HCT116 (cell line): ENCODE results near the gene POTEJ. TPM values are rescaled to one million over a fixed set of nuclear protein-coding genes. Genes with fewer than 3 reads are reported as not detected.
A peak's percentile ranks its signal among the peaks of the same experiment; 100 is the strongest.
"Not testable (repeated sequence)": the region's sequence is repeated elsewhere in the genome, so short reads cannot be mapped to it uniquely, and the experiment has no call there.

Source experiments
- ATAC-seq: fragments of 200-7000 bp; cut with Tn5 transposase; 2 replicates; pipeline ENCODE4 v1.9.1; 2020; ENCODE audit warnings: mild to moderate bottlenecking, moderate library complexity
- BruUV-seq: library from RNA; stranded (reverse); fragments of 400-500 nt; replicated peaks from 2 replicates; lab custom pipeline; 2021; lab: Mats Ljungman, UMichigan
- CTCF ChIA-PET: fragments of 300-600 bp; sonication (Branson Sonifier 250); formaldehyde crosslinking; loops from one replicate; lab custom pipeline; 2021; ENCODE audit warnings: antibody characterized with exemption; lab: Charles Lee
- POLR2A ChIA-PET: fragments of 300-600, 350-600 bp; sonication (Branson Sonifier 250); formaldehyde crosslinking; loops from one replicate; lab custom pipeline; 2021; ENCODE audit warnings: antibody characterized with exemption; lab: Charles Lee
- RAD21 ChIA-PET, 2 experiments: fragments of 300-600 bp; sonication (Branson Sonifier 250); formaldehyde crosslinking; loops; one replicate each; lab custom pipeline; 2023; ENCODE audit warnings: low total read pairs in 2 of 2; ENCODE audit not compliant: uncharacterized antibody in 2 of 2, unreplicated experiment in 2 of 2, low non-redundant PET in 1 of 2; lab: Charles Lee
- DNase-seq: peaks from one replicate; pipeline ENCODE4 v3.0.0-alpha.2; 2010; ENCODE audit warnings: low read depth, low spot score
- H2AFZ ChIP-seq: fragments of 200-600 bp; shearing (Covaris generic), sonication (generic); 2 replicates; pipeline ENCODE4 v1.6.1; 2017; ENCODE audit warnings: low read depth, mixed run types, mixed read lengths, antibody characterized with exemption, low read length; ENCODE audit not compliant: poor library complexity, severe bottlenecking
- H3K27ac ChIP-seq: 2 replicates; pipeline ENCODE4 v1.5.1; 2012; ENCODE audit warnings: low read depth, low read length
- H3K27me3 ChIP-seq: fragments of 200-600 bp; sonication (generic); 2 replicates; pipeline ENCODE4 v1.6.1; 2016; ENCODE audit warnings: mixed run types, low read length, mixed read lengths; ENCODE audit not compliant: insufficient read depth
- H3K36me3 ChIP-seq, 2 experiments: fragments of 200-500 bp in 1 of 2; fragments of 200-600 bp in 1 of 2; sonication (Bioruptor generic) in 1 of 2; sonication (generic) in 1 of 2; 2 replicates each; pipeline versions ENCODE4 v1.5.1 to v1.6.1; 2014 to 2016; ENCODE audit warnings: low read length in 2 of 2, inconsistent platforms in 1 of 2, mixed read lengths in 1 of 2, mixed run types in 1 of 2; ENCODE audit not compliant: insufficient read depth in 2 of 2, control insufficient read depth in 1 of 2
- H3K4me1 ChIP-seq, 2 experiments: fragments of 200-600 bp in 1 of 2; sonication (generic) in 1 of 2; 2 replicates each; pipeline versions ENCODE4 v1.5.1 to v1.6.1; 2012 to 2017; ENCODE audit warnings: low read length in 2 of 2, inconsistent platforms in 1 of 2, mild to moderate bottlenecking in 1 of 2, mixed read lengths in 1 of 2, mixed run types in 1 of 2, moderate library complexity in 1 of 2; ENCODE audit not compliant: insufficient read depth in 2 of 2, control insufficient read depth in 1 of 2
- H3K4me2 ChIP-seq: fragments of 200-600 bp; sonication (generic); 2 replicates; pipeline ENCODE4 v1.6.1; 2017; ENCODE audit warnings: mixed run types, low read length, mixed read lengths
- H3K4me3 ChIP-seq, 2 experiments: fragments of 200-600 bp in 1 of 2; sonication (generic) in 1 of 2; replicated peaks in 1 of 2; 2 replicates each; pipeline ENCODE4 v1.5.1; 2011 to 2016; ENCODE audit warnings: low read length in 2 of 2, control low read depth in 1 of 2, low read depth in 1 of 2, mild to moderate bottlenecking in 1 of 2, mixed read lengths in 1 of 2, mixed run types in 1 of 2
- H3K79me2 ChIP-seq: fragments of 200-600 bp; sonication (generic); 2 replicates; pipeline ENCODE4 v1.6.1; 2017; ENCODE audit warnings: mild to moderate bottlenecking, mixed run types, low read length, moderate library complexity, mixed read lengths; ENCODE audit not compliant: insufficient read depth
- H3K9ac ChIP-seq: fragments of 200-600 bp; sonication (generic); 2 replicates; pipeline ENCODE4 v1.6.1; 2016; ENCODE audit warnings: low read length, mixed read lengths
- H3K9me2 ChIP-seq: fragments of 200-600 bp; sonication (generic), shearing (Covaris generic); 2 replicates; pipeline ENCODE4 v1.6.1; 2017; ENCODE audit warnings: mixed run types, mild to moderate bottlenecking, moderate library complexity; ENCODE audit not compliant: insufficient read depth
- H3K9me3 ChIP-seq, 2 experiments: fragments of 200-500 bp in 1 of 2; fragments of 200-600 bp in 1 of 2; sonication (Bioruptor generic) in 1 of 2; sonication (generic) in 1 of 2; 2 replicates each; pipeline ENCODE4 v1.6.1; 2014 to 2017; ENCODE audit warnings: low read length in 2 of 2, mixed read lengths in 2 of 2, inconsistent platforms in 1 of 2, low read depth in 1 of 2, mild to moderate bottlenecking in 1 of 2, mixed run types in 1 of 2, moderate library complexity in 1 of 2; ENCODE audit not compliant: control insufficient read depth in 1 of 2, insufficient read depth in 1 of 2
- H4K20me1 ChIP-seq: fragments of 200-600 bp; sonication (generic), shearing (Covaris generic); 2 replicates; pipeline ENCODE4 v1.6.1; 2017; ENCODE audit warnings: mixed run types, mild to moderate bottlenecking, moderate library complexity; ENCODE audit not compliant: insufficient read depth
- intact Hi-C: fragments of 100-400 bp; cut with micrococcal nuclease; formaldehyde crosslinking; loops from 2 replicates; pipeline ENCODE4 v1.10.0; 2022
- total RNA-seq: library from RNA; stranded (reverse); gene quantifications from one replicate; pipeline ENCODE4 v1.2.1, GENCODE V29; 2021; ENCODE audit not compliant: unreplicated experiment

Gene POTEJ
- total RNA-seq, 1 experiment from 2014 or later, result not detected

DNA sequence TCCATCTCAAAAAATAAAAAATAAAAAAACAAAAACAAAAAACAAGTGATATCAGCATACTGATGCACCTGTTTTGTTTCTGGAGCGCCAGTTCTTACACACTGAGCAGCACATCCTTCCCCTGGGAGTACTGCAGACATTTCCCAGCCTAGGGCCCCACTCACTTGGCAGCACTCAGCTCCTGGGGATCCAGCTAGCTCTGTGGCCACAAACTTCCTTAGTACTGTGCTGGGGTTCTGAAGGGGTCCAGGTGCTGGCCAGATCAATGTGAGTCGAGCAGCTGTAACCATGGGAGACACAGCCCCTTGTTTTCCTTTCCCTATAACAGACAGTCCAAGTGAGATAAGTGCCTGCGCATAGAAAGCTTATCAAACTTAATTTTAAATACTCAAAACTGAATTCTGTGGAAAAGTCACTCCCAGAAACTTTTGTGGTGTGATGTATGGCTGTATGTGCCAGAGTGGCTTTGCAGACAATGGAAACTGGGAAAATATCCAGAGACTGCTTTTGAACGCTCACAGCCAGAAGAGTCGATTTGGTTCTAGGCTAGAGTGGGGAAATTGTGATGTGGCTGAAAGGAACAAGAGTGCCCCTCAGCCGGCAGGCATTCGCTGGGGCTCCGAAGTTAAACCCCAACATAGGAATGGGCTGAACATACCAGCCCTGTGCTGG, 20.9 kb upstream of the POTEJ start:
- H3K9me2 ChIP-seq, H3K9ac ChIP-seq, H3K4me3 ChIP-seq, POLR2A ChIA-PET, RAD21 ChIA-PET, H3K4me2 ChIP-seq, H3K4me1 ChIP-seq, H3K9me3 ChIP-seq, intact Hi-C loops, H2AFZ ChIP-seq, H4K20me1 ChIP-seq, CTCF ChIA-PET, H3K27ac ChIP-seq, DNase-seq, BruUV-seq, H3K27me3 ChIP-seq, H3K36me3 ChIP-seq, H3K79me2 ChIP-seq: not testable (repeated sequence)
- 0 out of 2 replicates have a peak, but pooled peaks have one; percentile 11 for ATAC-seq

DNA sequence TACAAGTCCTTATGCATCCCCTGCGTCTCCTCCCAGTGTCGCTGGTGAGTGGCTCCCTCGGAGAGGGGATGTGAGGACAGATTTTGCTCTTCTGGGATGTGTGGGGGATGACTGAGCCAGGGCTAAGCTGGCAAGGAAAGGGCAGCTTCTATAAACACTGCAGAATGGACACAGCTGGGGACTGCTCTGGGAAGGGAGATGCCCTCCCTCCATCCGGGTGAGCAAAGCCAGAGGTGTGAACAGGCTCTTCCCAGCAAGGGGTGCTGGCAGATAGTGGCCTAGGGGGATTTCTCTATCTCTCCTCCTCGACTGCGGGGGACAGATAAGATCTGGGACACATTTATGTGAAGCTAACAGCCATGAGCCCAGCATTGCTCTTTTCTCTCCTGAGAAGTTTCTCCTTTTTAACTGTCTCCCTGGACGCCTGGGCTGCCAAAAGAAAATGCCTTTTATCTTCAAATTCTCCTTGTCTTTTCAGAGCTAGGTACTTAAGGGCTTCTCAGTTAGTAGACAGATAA, 20.3 kb upstream of the POTEJ start:
- H3K27ac ChIP-seq, H3K9me3 ChIP-seq, H3K79me2 ChIP-seq, DNase-seq, H3K4me2 ChIP-seq, intact Hi-C loops, H2AFZ ChIP-seq, BruUV-seq, H3K9me2 ChIP-seq, POLR2A ChIA-PET, H3K9ac ChIP-seq, H3K4me1 ChIP-seq, H3K36me3 ChIP-seq, H3K27me3 ChIP-seq, CTCF ChIA-PET, RAD21 ChIA-PET, H4K20me1 ChIP-seq, H3K4me3 ChIP-seq: not testable (repeated sequence)
- peak; percentile 20; the same call in 1 of the 2 replicates for ATAC-seq

DNA sequence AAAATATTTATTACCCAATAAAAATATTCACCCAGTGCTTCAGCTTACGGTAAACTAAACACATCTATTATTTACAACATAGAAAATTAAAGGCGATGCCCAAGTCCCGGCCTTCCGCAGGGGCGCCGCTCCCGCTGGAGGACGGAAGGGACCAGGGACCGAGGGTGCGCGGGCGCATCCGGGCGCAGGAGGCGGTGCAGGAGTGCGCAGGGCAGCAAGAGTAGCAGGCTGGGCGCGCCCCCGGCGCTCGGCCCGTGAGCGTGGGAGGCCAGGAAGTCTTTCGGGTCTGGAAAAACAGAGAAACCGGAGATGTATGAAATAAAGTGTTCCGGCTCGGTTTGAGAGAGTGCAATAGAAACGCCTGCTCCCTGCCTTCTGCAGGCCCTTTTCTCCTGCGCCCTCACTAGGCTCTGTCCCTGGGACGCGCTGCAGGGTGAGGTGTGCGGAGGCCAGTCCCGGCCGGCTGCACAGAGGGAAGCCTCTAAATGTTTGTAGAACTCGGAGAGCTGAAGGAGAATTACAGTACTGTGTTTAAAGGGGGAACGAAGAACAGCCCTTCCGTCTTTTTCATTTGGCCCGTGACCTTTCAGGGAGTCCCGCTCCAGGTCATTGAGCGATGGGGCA, 18.3 kb upstream of the POTEJ start:
- POLR2A ChIA-PET, DNase-seq, H3K79me2 ChIP-seq, H3K9me3 ChIP-seq, BruUV-seq, H3K4me1 ChIP-seq, H3K9me2 ChIP-seq, H3K9ac ChIP-seq, ATAC-seq, RAD21 ChIA-PET, intact Hi-C loops, H3K4me3 ChIP-seq, H3K36me3 ChIP-seq, H3K4me2 ChIP-seq, H3K27ac ChIP-seq, CTCF ChIA-PET, H4K20me1 ChIP-seq, H2AFZ ChIP-seq, H3K27me3 ChIP-seq: not testable (repeated sequence)

DNA sequence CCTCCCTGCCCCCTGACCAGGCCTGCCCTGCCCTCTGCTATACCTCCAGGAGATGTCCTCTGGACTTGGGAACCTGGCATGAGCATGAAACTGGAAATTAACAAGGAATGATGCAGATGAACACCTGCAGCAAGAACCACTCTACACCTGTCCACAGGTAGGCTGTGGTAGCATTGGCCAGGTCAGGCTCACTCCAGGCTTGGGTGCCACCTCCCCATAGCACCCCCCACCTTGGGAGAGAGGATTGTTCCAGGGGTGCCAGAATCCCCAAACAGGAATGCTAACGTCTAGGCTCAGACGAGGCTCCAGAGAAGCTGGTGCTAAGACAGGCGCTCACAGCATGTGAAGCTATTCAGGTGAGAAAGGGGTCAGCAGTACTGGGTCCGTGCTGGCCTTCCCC, 17.2 kb upstream of the POTEJ start:
- H3K4me1 ChIP-seq, RAD21 ChIA-PET, H3K9ac ChIP-seq, H3K9me2 ChIP-seq, H3K36me3 ChIP-seq, CTCF ChIA-PET, POLR2A ChIA-PET, BruUV-seq, intact Hi-C loops, H3K4me3 ChIP-seq, H3K27me3 ChIP-seq, H3K4me2 ChIP-seq, H3K9me3 ChIP-seq, H3K27ac ChIP-seq, DNase-seq, H3K79me2 ChIP-seq, H2AFZ ChIP-seq, H4K20me1 ChIP-seq, ATAC-seq: not testable (repeated sequence)
